ENCODE data around the gene PHC3.

DNA sequence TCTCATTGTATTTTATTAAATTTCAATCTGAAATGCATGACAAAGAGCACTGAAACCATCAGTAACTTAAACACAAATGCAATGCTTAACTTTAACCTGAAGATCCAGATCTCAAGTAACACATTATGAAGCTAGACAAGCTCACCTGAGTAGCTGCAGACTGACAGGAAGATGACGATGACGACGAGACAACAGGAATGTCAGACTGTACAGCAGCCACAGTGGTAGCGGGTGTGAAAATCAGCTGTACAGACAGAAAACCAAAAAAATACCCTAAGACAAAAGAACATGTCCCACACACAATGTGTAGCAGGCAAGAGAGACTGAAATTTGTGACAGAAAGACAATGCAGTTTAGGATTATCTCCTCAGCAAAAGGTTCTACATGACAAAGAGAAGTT, 36.3 kb downstream of the PHC3 start:
- TF ChIP-seq, protein P1, sequence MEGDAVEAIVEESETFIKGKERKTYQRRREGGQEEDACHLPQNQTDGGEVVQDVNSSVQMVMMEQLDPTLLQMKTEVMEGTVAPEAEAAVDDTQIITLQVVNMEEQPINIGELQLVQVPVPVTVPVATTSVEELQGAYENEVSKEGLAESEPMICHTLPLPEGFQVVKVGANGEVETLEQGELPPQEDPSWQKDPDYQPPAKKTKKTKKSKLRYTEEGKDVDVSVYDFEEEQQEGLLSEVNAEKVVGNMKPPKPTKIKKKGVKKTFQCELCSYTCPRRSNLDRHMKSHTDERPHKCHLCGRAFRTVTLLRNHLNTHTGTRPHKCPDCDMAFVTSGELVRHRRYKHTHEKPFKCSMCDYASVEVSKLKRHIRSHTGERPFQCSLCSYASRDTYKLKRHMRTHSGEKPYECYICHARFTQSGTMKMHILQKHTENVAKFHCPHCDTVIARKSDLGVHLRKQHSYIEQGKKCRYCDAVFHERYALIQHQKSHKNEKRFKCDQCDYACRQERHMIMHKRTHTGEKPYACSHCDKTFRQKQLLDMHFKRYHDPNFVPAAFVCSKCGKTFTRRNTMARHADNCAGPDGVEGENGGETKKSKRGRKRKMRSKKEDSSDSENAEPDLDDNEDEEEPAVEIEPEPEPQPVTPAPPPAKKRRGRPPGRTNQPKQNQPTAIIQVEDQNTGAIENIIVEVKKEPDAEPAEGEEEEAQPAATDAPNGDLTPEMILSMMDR (IDR thresholded peaks at IDR 0.05) = no peak
- no peak for TF ChIP-seq POLR2AphosphoS5 (IDR thresholded peaks at IDR 0.05; ENCODE audit: insufficient read depth in 1 of 2, low read depth in 1 of 2)
